ENCODE measurements around the gene PANK3.
A peak's percentile ranks its signal among the peaks of the same experiment; 100 is the strongest.
"Not testable (repeated sequence)": the region's sequence is repeated elsewhere in the genome, so short reads cannot be mapped to it uniquely, and the experiment has no call there.

Gene PANK3

DNA sequence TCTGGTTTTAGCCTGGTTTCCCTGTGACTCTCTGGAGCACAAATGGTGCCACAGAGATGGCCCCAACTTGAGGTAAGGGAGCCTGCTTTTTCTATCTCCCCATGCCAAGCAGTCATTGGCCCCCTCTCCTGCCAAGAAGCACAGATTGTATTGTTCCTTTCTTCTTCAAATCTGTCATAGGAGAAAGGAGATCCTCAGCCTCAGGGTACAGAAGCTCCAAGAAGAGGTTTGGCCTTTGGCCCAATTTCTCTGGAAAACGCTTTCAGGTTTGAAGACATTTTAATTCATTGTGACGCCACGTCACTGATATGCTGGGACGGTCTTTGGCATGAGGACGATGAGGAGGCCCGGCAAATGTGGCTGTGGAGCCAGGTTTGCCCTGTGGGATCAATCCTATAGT lies 29.2 kb upstream of the PANK3 start:
- Histone ChIP-seq H3K27me3 (replicated peaks; ENCODE audit: control insufficient read depth, insufficient read depth, low read length) (no peaks in the 10 kb centered on the region), H3K4me3 (ENCODE audit: low read length) (no peak overlapping the region), H3K9ac (ENCODE audit: low read length) (no peak overlapping the region), H3K36me3 (ENCODE audit: control insufficient read depth, insufficient read depth, low read length, severe bottlenecking) (no peaks in the 10 kb centered on the region), H3K4me1 (ENCODE audit: control insufficient read depth, insufficient read depth, low read length) (peaks cover 28% of the 10 kb centered on the region), H3K9me3 (ENCODE audit: control insufficient read depth, low read length) (no peaks in the 10 kb centered on the region)
- no peak for DNase-seq (ENCODE audit: low read depth)

DNA sequence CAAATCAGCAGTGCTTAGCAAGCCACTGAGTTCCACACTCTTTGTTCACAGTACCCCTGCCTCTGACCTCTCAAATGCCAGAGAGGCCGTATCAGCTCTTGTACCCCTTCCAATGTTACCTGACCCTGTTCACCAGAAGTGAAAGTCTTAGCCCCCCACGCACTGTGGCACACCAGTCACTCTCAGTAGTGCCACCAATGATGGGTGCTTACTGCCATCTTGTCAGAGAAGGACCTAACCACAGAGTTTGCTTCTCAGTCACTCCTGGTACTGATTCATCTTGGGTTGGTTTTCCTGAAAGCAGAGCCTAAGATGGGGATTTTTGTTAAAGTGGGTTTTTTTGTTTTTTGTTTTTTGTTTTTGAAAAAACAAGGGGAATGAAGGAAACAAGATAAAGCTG lies 28.8 kb upstream of the PANK3 start:
- Histone ChIP-seq H3K27me3 (replicated peaks; ENCODE audit: control insufficient read depth, insufficient read depth, low read length) (no peaks in the 10 kb centered on the region), H3K4me1 (ENCODE audit: control insufficient read depth, insufficient read depth, low read length) (peaks cover 32% of the 10 kb centered on the region), H3K9me3 (ENCODE audit: control insufficient read depth, low read length) (no peaks in the 10 kb centered on the region), H3K9ac (ENCODE audit: low read length) (no peak overlapping the region), H3K4me3 (ENCODE audit: low read length) (no peak overlapping the region), H3K36me3 (ENCODE audit: control insufficient read depth, insufficient read depth, low read length, severe bottlenecking) (no peaks in the 10 kb centered on the region)
- no peak for DNase-seq (ENCODE audit: low read depth)

DNA sequence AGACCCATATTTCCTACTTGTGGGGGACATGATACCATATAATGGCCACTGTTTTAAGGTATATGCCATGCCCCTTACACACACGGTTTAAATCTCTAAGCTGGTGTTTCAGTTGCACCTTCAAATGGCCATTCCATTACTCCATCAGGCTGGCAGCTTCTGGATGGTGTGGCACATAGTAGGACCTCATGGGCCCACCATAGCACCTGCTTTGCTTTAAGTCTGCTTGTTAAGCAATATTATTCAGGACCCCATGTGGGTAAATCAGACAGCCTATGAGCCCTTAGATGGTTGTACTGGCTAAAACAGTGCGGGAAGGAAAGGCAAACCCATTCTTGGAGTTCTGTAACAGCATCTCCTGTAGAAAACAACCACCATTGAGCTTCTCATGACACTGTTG lies 27.4 kb upstream of the PANK3 start:
- Histone ChIP-seq H3K36me3 (ENCODE audit: control insufficient read depth, insufficient read depth, low read length, severe bottlenecking) (no peaks in the 10 kb centered on the region), H3K9ac (ENCODE audit: low read length) (no peak overlapping the region), H3K9me3 (ENCODE audit: control insufficient read depth, low read length) (no peaks in the 10 kb centered on the region), H3K4me1 (ENCODE audit: control insufficient read depth, insufficient read depth, low read length) (peaks cover 27% of the 10 kb centered on the region), H3K27me3 (replicated peaks; ENCODE audit: control insufficient read depth, insufficient read depth, low read length) (no peaks in the 10 kb centered on the region), H3K4me3 (ENCODE audit: low read length) (no peak overlapping the region)
- no peak for DNase-seq (ENCODE audit: low read depth)

DNA sequence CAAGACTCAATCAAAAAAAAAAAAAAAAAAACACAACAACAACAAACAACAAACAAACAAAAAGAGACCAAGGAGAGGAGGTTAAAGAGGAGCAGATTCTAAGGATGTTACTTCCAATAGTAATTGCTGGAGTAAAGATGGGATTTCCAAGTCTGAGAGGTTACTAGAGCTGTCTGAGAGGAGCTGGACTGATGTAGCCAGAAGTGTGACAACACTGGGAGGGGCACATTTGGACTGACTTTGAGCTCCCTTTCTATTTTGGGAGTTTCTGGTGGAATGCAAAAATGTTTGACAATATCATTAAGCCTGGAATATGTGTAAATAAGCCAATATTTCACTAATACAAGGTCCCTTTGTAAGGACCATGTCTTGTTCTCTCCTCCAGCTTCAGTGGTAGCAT lies 25.3 kb upstream of the PANK3 start:
- DNase-seq (ENCODE audit: low read depth), result no peak
- Histone ChIP-seq H3K9ac (ENCODE audit: low read length) (no peak overlapping the region), H3K36me3 (ENCODE audit: control insufficient read depth, insufficient read depth, low read length, severe bottlenecking) (no peaks in the 10 kb centered on the region)

DNA sequence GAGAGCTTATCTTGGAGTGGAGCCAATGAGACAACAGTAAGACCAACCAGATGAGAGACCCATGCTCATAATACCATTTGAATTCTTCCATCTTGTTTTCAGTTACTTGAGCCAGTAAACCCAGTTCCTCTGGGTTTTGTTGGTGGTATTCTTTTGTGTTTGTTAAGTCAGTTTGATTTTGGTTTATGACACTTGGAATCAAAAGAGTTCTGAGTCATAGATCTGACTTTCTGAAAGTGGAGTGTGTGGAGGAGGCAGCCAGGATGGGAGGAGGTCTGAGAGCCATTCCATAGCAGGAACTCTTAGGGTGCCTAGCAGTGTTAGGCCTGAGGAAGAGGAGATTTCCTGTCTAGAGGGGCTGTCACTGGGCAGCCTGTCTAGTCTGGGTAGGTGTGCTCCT lies 24.6 kb upstream of the PANK3 start:
- H3K27me3 ChIP-seq (replicated peaks; ENCODE audit: control insufficient read depth, insufficient read depth, low read length), result no peaks in the 10 kb centered on the region
- DNase-seq (ENCODE audit: low read depth), result peak; percentile 12

More for the DNA sequence above, 25.3 kb upstream of the PANK3 start:
- H3K4me3 ChIP-seq (ENCODE audit: low read length), result no peak overlapping the region
- no peaks in the 10 kb centered on the region for H3K9me3 ChIP-seq (ENCODE audit: control insufficient read depth, low read length)
- H3K4me1 ChIP-seq (ENCODE audit: control insufficient read depth, insufficient read depth, low read length), result peaks cover 25% of the 10 kb centered on the region
- H3K27me3 ChIP-seq (replicated peaks; ENCODE audit: control insufficient read depth, insufficient read depth, low read length), result no peaks in the 10 kb centered on the region

DNA sequence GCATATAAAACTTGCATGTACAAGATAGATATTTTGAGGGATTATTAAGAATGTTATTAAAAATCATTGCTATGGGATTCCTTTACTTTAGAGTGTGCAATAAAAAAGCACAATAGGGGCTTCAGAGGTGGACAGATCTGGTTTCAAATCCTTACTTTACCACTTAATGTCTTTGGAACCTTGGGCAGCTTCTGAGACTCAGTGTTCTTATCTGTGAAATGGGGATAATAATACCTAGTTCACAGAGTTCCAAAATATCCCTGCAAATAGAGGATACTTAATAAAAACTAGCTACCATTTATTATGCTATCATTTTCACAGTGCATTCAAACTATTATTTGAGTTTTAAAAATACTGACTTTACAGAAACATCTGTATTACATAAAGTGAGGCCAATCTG lies 23.3 kb upstream of the PANK3 start:
- no peak for DNase-seq (ENCODE audit: low read depth)
- no peaks in the 10 kb centered on the region for H3K27me3 ChIP-seq (replicated peaks; ENCODE audit: control insufficient read depth, insufficient read depth, low read length)

More for the DNA sequence above, 24.6 kb upstream of the PANK3 start:
- Histone ChIP-seq H3K9me3 (ENCODE audit: control insufficient read depth, low read length) (no peaks in the 10 kb centered on the region), H3K9ac (ENCODE audit: low read length) (no peak overlapping the region), H3K4me3 (ENCODE audit: low read length) (no peak overlapping the region), H3K36me3 (ENCODE audit: control insufficient read depth, insufficient read depth, low read length, severe bottlenecking) (no peaks in the 10 kb centered on the region), H3K4me1 (ENCODE audit: control insufficient read depth, insufficient read depth, low read length) (peaks cover 25% of the 10 kb centered on the region)

DNA sequence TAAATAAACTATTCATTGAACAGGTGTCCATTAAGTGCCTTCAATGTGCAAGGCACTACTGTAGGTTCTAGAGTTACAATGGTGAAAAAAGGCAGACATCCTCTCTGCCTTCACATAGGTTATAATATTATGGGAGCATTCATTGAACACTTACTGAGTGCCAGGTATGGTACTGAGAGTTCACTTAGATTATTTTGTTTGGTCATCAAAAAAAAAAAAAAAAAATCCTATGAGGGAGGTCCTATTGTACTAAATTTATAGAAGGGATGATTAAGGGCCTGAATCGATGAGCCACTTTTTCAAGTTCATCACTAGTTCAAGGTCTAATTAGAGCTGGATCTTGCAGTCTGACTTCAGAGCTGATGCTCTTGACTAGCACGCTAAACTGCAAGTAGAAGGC lies 22.8 kb upstream of the PANK3 start:
- no peak overlapping the region for H3K4me3 ChIP-seq (ENCODE audit: low read length)
- no peaks in the 10 kb centered on the region for H3K27me3 ChIP-seq (replicated peaks; ENCODE audit: control insufficient read depth, insufficient read depth, low read length)
- H3K4me1 ChIP-seq (ENCODE audit: control insufficient read depth, insufficient read depth, low read length), result peaks cover 25% of the 10 kb centered on the region
- no peak for DNase-seq (ENCODE audit: low read depth)
- no peaks in the 10 kb centered on the region for H3K36me3 ChIP-seq (ENCODE audit: control insufficient read depth, insufficient read depth, low read length, severe bottlenecking)
- H3K9me3 ChIP-seq (ENCODE audit: control insufficient read depth, low read length), result no peaks in the 10 kb centered on the region
- H3K9ac ChIP-seq (ENCODE audit: low read length), result no peak overlapping the region

More for the DNA sequence above, 23.3 kb upstream of the PANK3 start:
- H3K9me3 ChIP-seq (ENCODE audit: control insufficient read depth, low read length), result no peaks in the 10 kb centered on the region
- no peak overlapping the region for H3K4me3 ChIP-seq (ENCODE audit: low read length)
- no peaks in the 10 kb centered on the region for H3K36me3 ChIP-seq (ENCODE audit: control insufficient read depth, insufficient read depth, low read length, severe bottlenecking)
- peaks cover 25% of the 10 kb centered on the region for H3K4me1 ChIP-seq (ENCODE audit: control insufficient read depth, insufficient read depth, low read length)
- H3K9ac ChIP-seq (ENCODE audit: low read length), result no peak overlapping the region

DNA sequence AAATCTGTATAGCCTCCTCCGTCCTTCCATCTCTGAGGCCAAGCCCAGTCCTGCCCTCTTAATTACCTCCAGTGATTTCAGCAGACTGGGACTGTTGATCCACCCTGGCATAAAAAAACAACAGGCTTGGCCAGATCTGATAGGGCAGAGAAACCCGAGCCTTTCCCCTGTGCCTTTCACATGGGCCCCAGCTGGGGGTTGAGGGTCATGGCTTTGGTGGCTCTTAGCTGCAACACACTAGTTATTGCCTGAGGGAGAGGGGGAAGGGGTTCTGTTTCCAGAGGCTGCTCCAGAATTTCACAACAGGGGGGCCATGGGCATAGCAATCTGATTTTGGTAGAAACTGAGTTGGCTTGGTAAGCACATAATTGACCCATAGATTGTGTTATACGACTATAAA lies 21.2 kb upstream of the PANK3 start:
- Histone ChIP-seq H3K4me3 (ENCODE audit: low read length) (no peak overlapping the region), H3K9me3 (ENCODE audit: control insufficient read depth, low read length) (no peaks in the 10 kb centered on the region), H3K9ac (ENCODE audit: low read length) (no peak overlapping the region), H3K4me1 (ENCODE audit: control insufficient read depth, insufficient read depth, low read length) (peaks cover 25% of the 10 kb centered on the region), H3K27me3 (replicated peaks; ENCODE audit: control insufficient read depth, insufficient read depth, low read length) (no peaks in the 10 kb centered on the region), H3K36me3 (ENCODE audit: control insufficient read depth, insufficient read depth, low read length, severe bottlenecking) (no peaks in the 10 kb centered on the region)
- peak; percentile 83 for DNase-seq (ENCODE audit: low read depth)

DNA sequence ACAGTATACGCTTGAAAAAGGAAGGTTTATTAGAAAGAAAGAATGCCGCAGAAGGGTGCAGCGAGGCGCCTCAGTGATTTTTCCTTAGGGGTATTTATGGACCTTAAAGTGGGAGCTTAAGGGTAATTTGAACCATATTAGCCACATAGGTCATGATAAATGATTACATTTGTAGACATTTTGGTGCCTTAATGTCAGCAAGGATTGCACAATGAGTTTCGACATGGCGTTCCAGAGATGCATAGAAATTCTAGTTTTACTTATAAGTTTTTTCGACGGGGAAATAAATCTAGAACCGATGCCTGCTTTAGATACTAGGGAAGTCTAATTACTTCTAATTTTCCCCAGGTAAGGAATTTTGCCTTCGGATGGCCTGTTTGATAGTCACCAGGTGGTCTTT lies 20.7 kb upstream of the PANK3 start:
- no peaks in the 10 kb centered on the region for H3K9me3 ChIP-seq (ENCODE audit: control insufficient read depth, low read length)
- DNase-seq (ENCODE audit: low read depth), result peak; percentile 39
- no peaks in the 10 kb centered on the region for H3K36me3 ChIP-seq (ENCODE audit: control insufficient read depth, insufficient read depth, low read length, severe bottlenecking)
- no peak overlapping the region for H3K4me3 ChIP-seq (ENCODE audit: low read length)
- H3K4me1 ChIP-seq (ENCODE audit: control insufficient read depth, insufficient read depth, low read length), result peaks cover 25% of the 10 kb centered on the region
- no peak overlapping the region for H3K9ac ChIP-seq (ENCODE audit: low read length)
- H3K27me3 ChIP-seq (replicated peaks; ENCODE audit: control insufficient read depth, insufficient read depth, low read length), result no peaks in the 10 kb centered on the region

DNA sequence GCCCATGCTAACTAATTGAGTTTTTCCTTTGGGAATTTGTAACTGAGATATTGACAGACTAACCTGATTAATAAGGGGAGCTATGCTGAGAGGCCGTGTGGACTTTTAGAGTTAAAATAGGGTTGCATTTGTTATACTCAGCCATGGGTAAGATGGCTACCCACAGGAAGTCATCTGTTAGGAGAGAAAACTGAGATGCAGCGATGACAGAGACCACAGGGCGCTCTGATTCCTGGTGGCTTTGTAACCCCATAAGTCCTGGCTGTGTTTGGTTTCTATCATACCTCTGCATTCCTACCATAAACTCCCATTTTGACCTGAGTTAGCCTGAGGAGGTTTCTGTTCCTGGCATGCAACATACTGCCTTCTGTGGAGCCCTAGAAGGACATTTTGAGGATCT lies 19.5 kb upstream of the PANK3 start:
- Histone ChIP-seq H3K4me1 (ENCODE audit: control insufficient read depth, insufficient read depth, low read length) (peaks cover 15% of the 10 kb centered on the region), H3K9me3 (ENCODE audit: control insufficient read depth, low read length) (no peaks in the 10 kb centered on the region), H3K36me3 (ENCODE audit: control insufficient read depth, insufficient read depth, low read length, severe bottlenecking) (no peaks in the 10 kb centered on the region), H3K27me3 (replicated peaks; ENCODE audit: control insufficient read depth, insufficient read depth, low read length) (no peaks in the 10 kb centered on the region), H3K4me3 (ENCODE audit: low read length) (no peak overlapping the region), H3K9ac (ENCODE audit: low read length) (no peak overlapping the region)
- DNase-seq (ENCODE audit: low read depth), result no peak

DNA sequence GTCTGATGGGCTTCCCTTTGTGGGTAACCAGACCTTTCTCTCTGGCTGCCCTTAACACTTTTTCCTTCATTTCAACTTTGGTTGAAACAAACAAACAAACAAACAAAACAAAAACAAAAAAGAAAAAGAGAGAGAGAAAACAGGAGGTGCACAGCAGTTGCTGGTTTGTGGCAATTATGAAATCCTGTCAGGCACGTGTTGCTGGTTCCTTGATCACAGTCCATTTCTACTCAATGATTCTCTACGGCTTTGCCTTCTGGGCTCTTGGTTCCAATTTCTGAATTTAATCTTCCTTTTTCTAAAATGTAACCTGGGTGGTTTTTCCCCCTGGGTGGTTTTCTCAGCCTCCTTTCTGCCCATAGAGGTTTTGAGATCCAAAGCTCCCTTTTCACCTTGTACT lies 17.8 kb upstream of the PANK3 start:
- peaks cover 10% of the 10 kb centered on the region for H3K4me1 ChIP-seq (ENCODE audit: control insufficient read depth, insufficient read depth, low read length)
- H3K4me3 ChIP-seq (ENCODE audit: low read length), result no peak overlapping the region
- no peak overlapping the region for H3K9ac ChIP-seq (ENCODE audit: low read length)
- H3K9me3 ChIP-seq (ENCODE audit: control insufficient read depth, low read length), result no peaks in the 10 kb centered on the region
- no peak for DNase-seq (ENCODE audit: low read depth)
- H3K27me3 ChIP-seq (replicated peaks; ENCODE audit: control insufficient read depth, insufficient read depth, low read length), result no peaks in the 10 kb centered on the region
- H3K36me3 ChIP-seq (ENCODE audit: control insufficient read depth, insufficient read depth, low read length, severe bottlenecking), result no peaks in the 10 kb centered on the region

DNA sequence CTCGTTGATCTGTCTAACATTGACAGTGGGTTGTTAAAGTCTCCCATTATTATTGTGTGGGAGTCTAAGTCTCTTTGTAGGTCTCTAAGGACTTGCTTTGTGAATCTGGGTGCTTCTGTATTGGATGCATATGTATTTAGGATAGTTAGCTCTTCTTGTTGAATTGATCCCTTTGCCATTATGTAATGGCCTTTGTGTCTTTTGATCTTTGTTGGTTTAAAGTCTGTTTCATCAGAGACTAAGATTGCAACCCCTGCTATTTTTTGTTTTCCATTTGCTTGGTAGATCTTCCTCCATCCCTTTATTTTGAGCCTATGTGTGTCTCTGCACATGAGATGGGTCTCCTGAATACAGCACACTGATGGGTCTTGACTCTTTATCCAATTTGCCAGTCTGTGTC lies 17.0 kb upstream of the PANK3 start:
- H3K36me3 ChIP-seq (ENCODE audit: control insufficient read depth, insufficient read depth, low read length, severe bottlenecking); H3K4me3 ChIP-seq (ENCODE audit: low read length): not testable (repeated sequence)

More for the DNA sequence above, 17.0 kb upstream of the PANK3 start:
- peaks cover 15% of the 10 kb centered on the region for H3K4me1 ChIP-seq (ENCODE audit: control insufficient read depth, insufficient read depth, low read length)
- not testable (repeated sequence) for H3K9me3 ChIP-seq (ENCODE audit: control insufficient read depth, low read length); DNase-seq (ENCODE audit: low read depth); H3K9ac ChIP-seq (ENCODE audit: low read length); H3K27me3 ChIP-seq (replicated peaks; ENCODE audit: control insufficient read depth, insufficient read depth, low read length)
